Thymus (tissue), 11 donors: ENCODE results near the gene ATP9A. TPM values are rescaled to one million over a fixed set of nuclear protein-coding genes. Genes with fewer than 3 reads are reported as not detected.
A peak's percentile ranks its signal among the peaks of the same experiment; 100 is the strongest.

Experiments
- DNase-seq, 9 donors: peaks; one replicate each; pipeline ENCODE4 v3.0.0-alpha.2; 2013; ENCODE audit warnings: low spot score in 9 of 9, low read depth in 6 of 9, missing footprints in 1 of 9
- H3K27ac ChIP-seq, 2 donors: one replicate each; pipeline ENCODE4 v1.5.1; 2013; ENCODE audit warnings: control low read depth in 1 of 2, low read depth in 1 of 2, low read length in 1 of 2, mild to moderate bottlenecking in 1 of 2, moderate library complexity in 1 of 2
- H3K27me3 ChIP-seq, 2 donors: one replicate each; pipeline ENCODE4 v1.5.1; 2013; ENCODE audit warnings: low read length in 1 of 2; ENCODE audit not compliant: control insufficient read depth in 2 of 2, insufficient read depth in 1 of 2
- H3K36me3 ChIP-seq, 2 donors: one replicate each; pipeline ENCODE4 v1.5.1; 2013; ENCODE audit warnings: low read length in 1 of 2, mild to moderate bottlenecking in 1 of 2, moderate library complexity in 1 of 2; ENCODE audit not compliant: control insufficient read depth in 2 of 2, insufficient read depth in 2 of 2
- H3K4me1 ChIP-seq, 2 donors: one replicate each; pipeline ENCODE4 v1.5.1; 2013; ENCODE audit warnings: low read length in 2 of 2; ENCODE audit not compliant: control insufficient read depth in 2 of 2, insufficient read depth in 2 of 2
- H3K4me3 ChIP-seq, 2 donors: one replicate each; pipeline ENCODE4 v1.5.1; 2013; ENCODE audit warnings: low read length in 2 of 2, control low read depth in 1 of 2, mild to moderate bottlenecking in 1 of 2
- H3K9me3 ChIP-seq, 2 donors: one replicate each; pipeline ENCODE4 v1.5.1; 2013; ENCODE audit warnings: low read length in 1 of 2, mild to moderate bottlenecking in 1 of 2; ENCODE audit not compliant: control insufficient read depth in 2 of 2, insufficient read depth in 1 of 2
- WGBS: extraction: QIAGEN DNeasy Blood & Tissue Kit; methylation state at CpG from one replicate; pipeline ENCODE4 v1.1.7; 2013; 5-methylcytosine and 5-hydroxymethylcytosine counted together
- polyA plus RNA-seq: library from polyadenylated mRNA; stranded (reverse); fragments of 200-250 nt; gene quantifications from one replicate; pipeline ENCODE4 v1.2.3, GENCODE V29; 2013
- total RNA-seq: library from RNA; stranded (reverse); fragments of 120-200 nt; gene quantifications from one replicate; pipeline ENCODE4 v1.2.4, GENCODE V29; 2013
- donor health status: healthy.

ATP9A gene
- total and polyA plus RNA-seq, 2 donors: 4.7 to 6.7 TPM

GRCh38 chr20:51637241-51637640 lies 130.9 kb downstream of the ATP9A start:
- H3K4me1 ChIP-seq: no peaks in the 10 kb centered on the region
- H3K36me3 ChIP-seq: no peaks in the 10 kb centered on the region
- no peak overlapping the region for H3K27ac ChIP-seq
- H3K27me3 ChIP-seq: no peaks in the 10 kb centered on the region
- DNase-seq: no peak
- 94% methylated on average over 8 of the region's 8 CpGs for WGBS
- H3K4me3 ChIP-seq: no peak overlapping the region
- no peaks in the 10 kb centered on the region for H3K9me3 ChIP-seq

DNA sequence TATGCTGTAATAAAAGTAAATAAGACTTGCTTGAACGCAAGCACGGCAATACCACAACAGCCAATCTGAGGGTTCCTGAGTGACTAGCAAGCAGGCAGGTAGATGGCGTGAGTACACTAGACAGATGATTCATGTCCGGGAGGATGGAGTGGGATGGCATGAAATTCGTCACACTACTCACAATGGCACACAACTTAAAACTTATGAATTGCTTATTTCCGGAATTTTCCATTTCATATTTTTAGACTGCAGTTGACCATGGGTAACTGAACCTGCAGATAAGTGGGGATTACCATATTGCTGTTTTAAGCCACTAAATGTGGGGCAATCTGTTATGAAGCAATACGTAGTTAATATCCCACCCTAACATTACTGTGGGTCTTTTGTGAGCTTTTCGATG lies 132.1 kb downstream of the ATP9A start:
- 97% methylated on average over 8 of the region's 8 CpGs for WGBS
- no peak for DNase-seq
- no peaks in the 10 kb centered on the region for H3K9me3 ChIP-seq
- no peak overlapping the region for H3K27ac ChIP-seq
- H3K36me3 ChIP-seq: no peaks in the 10 kb centered on the region
- no peaks in the 10 kb centered on the region for H3K4me1 ChIP-seq
- no peak overlapping the region for H3K4me3 ChIP-seq
- no peaks in the 10 kb centered on the region for H3K27me3 ChIP-seq

GRCh38 chr20:51635680-51636079 lies 132.5 kb downstream of the ATP9A start:
- DNase-seq: no peak
- Histone ChIP-seq H3K27ac (no peak overlapping the region), H3K4me1 (peaks cover 0 to 2% of the 10 kb centered on the region in 2 donors), H3K36me3 (no peaks in the 10 kb centered on the region), H3K9me3 (no peaks in the 10 kb centered on the region), H3K4me3 (no peak overlapping the region), H3K27me3 (no peaks in the 10 kb centered on the region)
- WGBS: 100% methylated on average over 2 of the region's 2 CpGs

DNA sequence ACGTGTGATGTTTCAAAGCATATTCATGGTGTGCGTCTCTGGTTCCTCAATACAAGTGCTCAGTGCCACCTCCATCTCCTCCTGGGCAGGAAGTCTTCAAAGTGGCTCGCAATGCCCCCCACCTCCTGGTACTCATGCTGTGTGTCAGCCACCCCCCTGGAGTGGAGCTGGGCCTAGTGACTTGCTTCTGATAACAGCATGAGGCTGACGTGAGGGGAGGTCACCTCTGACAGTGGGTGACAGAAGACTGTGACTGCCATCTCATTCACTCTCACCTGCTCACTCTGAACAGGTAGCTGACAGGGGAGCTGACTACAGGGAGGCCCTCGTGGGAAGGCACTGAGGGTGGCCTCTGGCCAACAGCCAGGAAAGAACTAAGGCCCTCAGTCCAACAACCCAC lies 133.3 kb downstream of the ATP9A start:
- Histone ChIP-seq H3K4me1 (peaks cover 0 to 2% of the 10 kb centered on the region in 2 donors), H3K9me3 (no peaks in the 10 kb centered on the region), H3K36me3 (no peaks in the 10 kb centered on the region), H3K27ac (no peak overlapping the region), H3K4me3 (no peak overlapping the region), H3K27me3 (no peaks in the 10 kb centered on the region)
- WGBS: 95% methylated on average over 5 of the region's 5 CpGs
- no peak for DNase-seq

DNA sequence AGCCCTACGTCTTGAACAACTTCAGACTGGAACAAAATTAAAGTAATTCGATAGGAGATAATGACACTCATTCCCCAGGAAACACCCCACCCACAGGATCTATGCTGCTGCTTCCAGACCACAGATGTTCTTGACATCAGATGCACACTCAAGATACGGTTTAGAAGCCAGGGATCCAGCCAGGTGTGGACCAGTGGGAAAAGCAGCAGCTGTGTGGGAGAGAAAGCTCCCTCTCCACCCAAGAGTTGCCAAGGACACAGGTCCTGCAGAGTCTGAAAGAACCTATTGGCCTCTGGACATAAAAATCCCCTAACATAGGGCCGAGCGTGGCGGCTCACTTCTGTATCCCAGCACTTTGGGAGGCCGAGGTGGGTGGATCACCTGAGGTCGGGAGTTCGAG lies 133.9 kb downstream of the ATP9A start:
- Histone ChIP-seq H3K27ac (no peak overlapping the region), H3K36me3 (no peaks in the 10 kb centered on the region), H3K9me3 (no peaks in the 10 kb centered on the region), H3K4me3 (no peak overlapping the region), H3K4me1 (peaks cover 0 to 8% of the 10 kb centered on the region in 2 donors), H3K27me3 (no peaks in the 10 kb centered on the region)
- DNase-seq: no peak
- 95% methylated on average over 9 of the region's 9 CpGs for WGBS

GRCh38 chr20:51633430-51633829 lies 134.8 kb downstream of the ATP9A start:
- Histone ChIP-seq H3K4me1 (peaks cover 0 to 12% of the 10 kb centered on the region in 2 donors), H3K9me3 (no peaks in the 10 kb centered on the region), H3K36me3 (no peaks in the 10 kb centered on the region), H3K4me3 (no peak overlapping the region), H3K27me3 (no peaks in the 10 kb centered on the region), H3K27ac (no peak overlapping the region)
- no peak for DNase-seq
- 99% methylated on average over 3 of the region's 3 CpGs for WGBS

DNA sequence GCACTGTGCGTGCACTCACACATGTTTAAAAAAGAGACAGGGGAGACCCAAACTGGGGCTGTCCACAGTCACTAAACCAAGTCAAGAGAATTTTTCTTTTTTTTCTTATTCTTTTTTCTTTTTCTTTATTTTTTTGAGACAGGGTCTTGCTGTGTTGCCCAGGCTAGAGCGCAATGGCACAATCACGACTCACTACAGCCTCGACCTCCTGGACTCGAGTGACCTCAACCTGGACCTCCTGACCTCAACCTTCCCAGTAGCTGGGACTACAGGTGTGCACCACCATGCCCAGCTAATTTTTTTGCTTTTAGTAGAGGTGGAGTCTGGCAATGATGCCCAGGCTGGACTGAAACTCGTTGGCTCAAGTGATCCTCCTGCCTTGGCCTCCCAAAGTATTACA lies 136.2 kb downstream of the ATP9A start:
- Histone ChIP-seq H3K4me1 (peaks cover 0 to 12% of the 10 kb centered on the region in 2 donors), H3K4me3 (no peak overlapping the region), H3K27ac (no peak overlapping the region), H3K36me3 (no peaks in the 10 kb centered on the region), H3K9me3 (no peaks in the 10 kb centered on the region), H3K27me3 (no peaks in the 10 kb centered on the region)
- DNase-seq: no peak
- WGBS: 98% methylated on average over 6 of the region's 6 CpGs

DNA sequence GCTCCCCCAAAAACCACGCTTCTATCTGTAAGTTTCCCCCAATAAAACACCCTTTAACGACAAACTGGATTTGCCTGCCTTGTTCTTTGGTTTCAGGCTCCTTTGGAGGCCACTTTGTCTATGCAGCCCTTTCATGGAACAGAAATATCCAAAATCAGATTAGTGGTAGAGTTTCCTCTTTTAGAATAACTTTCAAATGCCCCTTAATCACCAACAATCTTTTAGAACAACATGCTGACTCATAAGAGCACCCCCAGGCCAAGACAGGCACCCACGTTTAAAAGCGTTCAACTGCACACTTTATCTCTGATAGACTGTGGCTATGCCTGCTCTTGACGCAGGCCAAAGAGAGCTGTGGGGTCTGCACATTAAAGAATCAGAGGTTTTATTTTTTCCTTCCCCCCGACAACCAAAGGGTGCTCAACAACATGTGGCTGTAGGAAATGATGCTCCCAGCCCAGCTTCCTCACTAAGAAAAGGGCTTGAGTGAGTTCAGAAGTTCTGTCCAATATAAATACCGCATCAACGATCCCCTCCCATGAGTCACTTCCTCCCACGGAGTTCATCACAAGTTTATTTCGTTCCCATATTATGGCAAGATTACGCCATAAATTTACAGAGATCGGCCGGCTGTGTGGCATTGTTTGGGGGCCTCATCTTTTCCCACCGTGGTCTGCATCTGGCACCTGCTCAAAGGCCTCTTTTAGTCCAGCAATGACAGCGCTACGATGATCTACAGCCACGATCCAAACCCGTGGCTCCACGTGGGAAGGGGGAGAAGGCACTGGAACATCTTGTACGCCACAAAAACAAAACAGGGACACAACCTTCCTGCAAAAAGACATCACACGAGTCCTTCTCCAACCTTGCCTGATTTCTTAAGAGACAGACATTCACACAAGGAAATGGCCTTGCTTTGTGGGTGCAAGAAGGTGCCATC lies 136.9 kb downstream of the ATP9A start:
- no peaks in the 10 kb centered on the region for H3K9me3 ChIP-seq
- peak in 1 of 9 donors; percentile 13 for DNase-seq
- no peak overlapping the region for H3K4me3 ChIP-seq
- no peaks in the 10 kb centered on the region for H3K27me3 ChIP-seq
- 16% methylated on average over 21 of the region's 21 CpGs for WGBS
- H3K4me1 ChIP-seq: peaks cover 0 to 12% of the 10 kb centered on the region in 2 donors
- H3K36me3 ChIP-seq: no peaks in the 10 kb centered on the region
- H3K27ac ChIP-seq: no peak overlapping the region

- WGBS: 94% methylated on average over 3 of the region's 3 CpGs
- no peak for DNase-seq
- H3K27me3 ChIP-seq: no peaks in the 10 kb centered on the region
- H3K27ac ChIP-seq: no peak overlapping the region
- no peaks in the 10 kb centered on the region for H3K36me3 ChIP-seq
- H3K4me3 ChIP-seq: no peak overlapping the region
- H3K4me1 ChIP-seq: peaks cover 0 to 12% of the 10 kb centered on the region in 2 donors
- no peaks in the 10 kb centered on the region for H3K9me3 ChIP-seq
Observed at GRCh38 chr20:51629399-51630058, 138.7 kb downstream of the ATP9A start.
